Midbrain (tissue), 1 donor: ENCODE measurements around the gene NSMF.
"Not testable (repeated sequence)": the region's sequence is repeated elsewhere in the genome, so short reads cannot be mapped to it uniquely, and the experiment has no call there.

Experiments
- DNase-seq: peaks from one replicate; lab custom pipeline; 2025; lab: John Stamatoyannopoulos, UW

The NSMF gene

GRCh38 chr9:137458194-137459151, 661 bp downstream of the NSMF start:
- DNase-seq = peak; percentile 69

GRCh38 chr9:137457406-137458193, 1.5 kb downstream of the NSMF start:
- DNase-seq = peak; percentile 17

- no peak for DNase-seq
These were observed 2.2 kb downstream of the NSMF start for GRCh38 chr9:137456864-137457405.

GRCh38 chr9:137456061-137456863, 2.9 kb downstream of the NSMF start:
- DNase-seq = peak; percentile 31

GRCh38 chr9:137455359-137455991, 3.7 kb downstream of the NSMF start:
- DNase-seq = no peak

- DNase-seq = no peak
These were observed 4.4 kb downstream of the NSMF start for GRCh38 chr9:137454597-137455358.

GRCh38 chr9:137454145-137454596, 5.0 kb downstream of the NSMF start:
- peak; percentile 9 for DNase-seq

- DNase-seq = no peak
These were observed 5.5 kb downstream of the NSMF start for GRCh38 chr9:137453643-137454081.

GRCh38 chr9:137452761-137453642, 6.1 kb downstream of the NSMF start:
- DNase-seq = no peak

GRCh38 chr9:137452006-137452760, 7.0 kb downstream of the NSMF start:
- no peak for DNase-seq

- not testable (repeated sequence) for DNase-seq
These were observed 7.7 kb downstream of the NSMF start for GRCh38 chr9:137451264-137452005.

GRCh38 chr9:137450539-137451222, 8.5 kb downstream of the NSMF start:
- DNase-seq = not testable (repeated sequence)

- no peak for DNase-seq
These were observed 9.1 kb downstream of the NSMF start for GRCh38 chr9:137449931-137450538.

- DNase-seq = no peak
These were observed 9.9 kb downstream of the NSMF start for GRCh38 chr9:137449081-137449844.

- DNase-seq = no peak
These were observed 10.6 kb downstream of the NSMF start for GRCh38 chr9:137448602-137448962.
